Neuron (in vitro differentiated cells): ENCODE data around the gene CMIP.

ENCODE experiments used
- H2AFZ ChIP-seq: one replicate; pipeline ENCODE4 v1.6.1; 2013; ENCODE audit warnings: low read depth, mild to moderate bottlenecking, inconsistent platforms, low read length, moderate library complexity
- H3K27me3 ChIP-seq: one replicate; pipeline ENCODE4 v1.6.1; 2013; ENCODE audit warnings: low read length; ENCODE audit not compliant: insufficient read depth
- H3K36me3 ChIP-seq: one replicate; pipeline ENCODE4 v1.6.1; 2013; ENCODE audit warnings: low read length; ENCODE audit not compliant: insufficient read depth
- H3K4me1 ChIP-seq: one replicate; pipeline ENCODE4 v1.6.1; 2013; ENCODE audit warnings: low read length; ENCODE audit not compliant: insufficient read depth
- H3K4me3 ChIP-seq: 2 replicates; pipeline ENCODE4 v1.5.1; 2013; ENCODE audit warnings: mild to moderate bottlenecking, low read length, moderate library complexity
- H3K9me3 ChIP-seq: one replicate; pipeline ENCODE4 v1.6.1; 2013; ENCODE audit warnings: low read length

CMIP gene

DNA sequence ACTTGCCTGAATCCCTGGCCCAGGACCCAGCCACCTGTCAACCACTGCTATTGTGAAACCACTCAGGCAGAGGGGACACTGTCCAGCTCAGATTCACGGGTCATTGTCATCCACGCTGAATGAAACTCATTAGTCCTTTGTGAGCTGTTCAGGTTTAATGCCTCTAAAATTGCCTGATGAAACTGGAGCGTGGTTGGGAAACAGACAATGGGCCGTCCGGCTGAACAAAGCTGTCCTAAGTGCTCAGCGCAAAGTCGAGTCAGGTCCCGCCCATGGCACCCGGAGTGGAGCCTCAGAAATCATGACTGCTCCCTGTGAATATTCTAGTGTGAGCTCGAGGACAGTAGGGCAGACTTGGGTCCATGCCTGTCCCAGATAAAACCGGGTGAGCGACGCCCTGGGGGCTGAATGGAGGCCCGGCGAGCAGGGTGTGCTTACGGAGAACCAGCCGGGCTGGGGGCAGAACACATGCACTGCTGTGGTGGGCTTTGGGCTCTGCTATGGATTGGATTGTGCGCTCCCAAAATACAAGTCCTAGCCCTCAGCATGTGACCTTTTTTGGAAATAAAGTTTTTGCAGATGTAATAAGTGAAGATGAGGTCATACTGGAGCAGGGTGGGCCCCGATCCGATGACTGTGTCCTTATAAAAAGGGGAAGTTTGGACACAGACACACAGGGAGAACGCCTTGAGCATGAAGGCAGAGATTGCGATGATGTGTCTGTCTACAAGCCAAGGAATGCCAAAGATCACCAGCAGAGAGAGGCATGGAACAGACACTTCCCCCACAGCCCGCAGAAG lies 12.9 kb upstream of the CMIP start:
- H2AFZ ChIP-seq: peak overlapping the region; percentile 12
- H3K36me3 ChIP-seq: no peaks in the 10 kb centered on the region
- no peaks in the 10 kb centered on the region for H3K9me3 ChIP-seq
- H3K4me1 ChIP-seq: peaks cover 15% of the 10 kb centered on the region
- no peak overlapping the region for H3K4me3 ChIP-seq
- H3K27me3 ChIP-seq: no peaks in the 10 kb centered on the region

DNA sequence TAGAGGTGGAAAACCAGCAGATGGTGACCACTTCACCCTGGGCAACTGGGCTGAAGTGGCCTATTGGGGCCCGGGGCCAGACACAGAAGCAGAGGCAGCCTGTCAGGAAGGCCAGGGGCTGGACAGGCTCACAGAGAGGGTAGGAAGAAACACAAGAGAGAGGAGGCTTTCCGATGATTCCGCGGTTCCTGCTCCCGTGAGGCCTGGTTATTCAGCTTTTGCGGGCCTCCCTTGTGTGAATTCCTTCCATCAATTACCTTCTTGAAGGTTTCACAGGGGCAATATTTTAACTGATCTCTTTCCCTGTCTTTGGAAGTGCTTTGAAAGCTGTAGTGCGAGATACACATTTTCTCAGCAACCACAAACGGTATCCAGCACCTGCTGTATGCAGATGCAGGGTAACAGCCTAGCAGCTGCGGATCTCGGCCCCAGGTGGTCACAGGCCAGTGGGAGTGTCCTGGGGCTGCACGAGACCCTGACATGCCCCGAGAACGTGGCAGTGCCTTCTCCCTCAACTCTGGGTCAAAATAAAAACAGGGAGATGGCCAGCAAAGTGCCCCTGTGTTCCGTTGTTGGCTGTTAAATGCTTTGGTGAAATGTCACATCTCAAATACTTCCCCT lies 11.6 kb upstream of the CMIP start:
- Histone ChIP-seq H3K4me3 (no peak overlapping the region), H3K4me1 (peaks cover 15% of the 10 kb centered on the region), H2AFZ (peak overlapping the region; percentile 8)

DNA sequence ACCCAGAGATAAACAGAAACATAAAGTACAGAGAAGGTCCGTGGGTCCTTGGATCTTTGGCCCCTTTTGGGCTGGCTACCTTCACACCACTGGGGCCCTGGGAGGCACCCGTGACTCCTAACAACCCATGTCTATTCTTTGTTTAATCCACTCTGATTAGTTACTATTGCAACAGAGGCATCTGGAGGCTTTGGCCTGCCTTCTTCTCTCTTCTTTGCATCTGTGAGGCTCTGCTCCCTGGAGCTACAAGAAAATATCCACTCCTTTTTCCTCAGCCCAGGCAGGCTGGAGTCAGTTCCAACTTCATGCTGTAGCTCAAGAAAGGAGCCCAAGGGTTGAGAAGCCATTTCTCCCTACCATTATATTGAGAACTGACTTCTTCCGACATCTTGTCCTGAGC lies 9.5 kb upstream of the CMIP start:
- H2AFZ ChIP-seq: no peak overlapping the region
- H3K9me3 ChIP-seq: no peaks in the 10 kb centered on the region
- peaks cover 3% of the 10 kb centered on the region for H3K27me3 ChIP-seq
- H3K4me1 ChIP-seq: peaks cover 15% of the 10 kb centered on the region
- H3K4me3 ChIP-seq: no peak overlapping the region
- no peaks in the 10 kb centered on the region for H3K36me3 ChIP-seq

More for the DNA sequence above, 11.6 kb upstream of the CMIP start:
- Histone ChIP-seq H3K27me3 (no peaks in the 10 kb centered on the region), H3K36me3 (no peaks in the 10 kb centered on the region), H3K9me3 (no peaks in the 10 kb centered on the region)

DNA sequence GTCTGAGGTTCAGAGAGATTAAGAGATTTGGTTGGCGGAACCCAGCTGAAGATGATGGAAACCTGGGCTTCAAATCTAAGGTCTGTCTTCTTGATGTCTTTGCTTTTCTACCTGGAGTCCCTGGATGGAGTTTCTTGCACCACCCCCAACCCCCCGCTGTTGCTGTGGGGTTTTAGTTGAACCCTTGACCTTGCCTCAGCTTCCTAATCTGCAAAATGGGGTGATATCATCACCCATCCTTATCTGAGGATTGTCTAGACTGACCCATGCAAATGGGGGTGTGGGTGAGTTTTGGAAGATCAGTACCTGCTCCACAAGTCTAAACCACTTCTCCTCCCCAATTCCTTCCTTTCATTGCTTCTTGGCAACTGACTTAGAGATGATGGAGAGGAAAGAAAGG lies 9.0 kb upstream of the CMIP start:
- Histone ChIP-seq H2AFZ (no peak overlapping the region), H3K27me3 (peaks cover 3% of the 10 kb centered on the region), H3K36me3 (no peaks in the 10 kb centered on the region), H3K9me3 (no peaks in the 10 kb centered on the region), H3K4me3 (no peak overlapping the region), H3K4me1 (peaks cover 15% of the 10 kb centered on the region)

DNA sequence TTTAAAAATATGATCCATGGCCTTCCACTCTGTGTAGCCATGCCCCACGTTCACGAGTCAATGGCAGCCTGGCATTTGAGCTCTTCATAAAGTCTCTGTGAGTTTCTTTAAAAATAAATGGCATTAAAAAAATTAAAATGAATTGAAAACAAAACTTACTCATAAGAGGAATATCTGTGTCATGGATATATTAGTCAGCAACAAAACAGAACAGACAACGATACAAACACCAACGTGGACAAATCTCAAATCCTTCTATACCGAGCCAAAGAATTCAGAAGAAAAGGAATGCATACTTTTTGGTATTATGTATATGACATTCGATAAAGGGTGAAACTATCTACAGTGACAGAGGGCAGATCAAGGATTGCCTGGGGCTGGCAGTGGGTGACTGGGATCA lies 8.2 kb upstream of the CMIP start:
- Histone ChIP-seq H2AFZ (no peak overlapping the region), H3K36me3 (no peaks in the 10 kb centered on the region), H3K9me3 (no peaks in the 10 kb centered on the region), H3K27me3 (peaks cover 3% of the 10 kb centered on the region), H3K4me3 (no peak overlapping the region), H3K4me1 (peaks cover 11% of the 10 kb centered on the region)

DNA sequence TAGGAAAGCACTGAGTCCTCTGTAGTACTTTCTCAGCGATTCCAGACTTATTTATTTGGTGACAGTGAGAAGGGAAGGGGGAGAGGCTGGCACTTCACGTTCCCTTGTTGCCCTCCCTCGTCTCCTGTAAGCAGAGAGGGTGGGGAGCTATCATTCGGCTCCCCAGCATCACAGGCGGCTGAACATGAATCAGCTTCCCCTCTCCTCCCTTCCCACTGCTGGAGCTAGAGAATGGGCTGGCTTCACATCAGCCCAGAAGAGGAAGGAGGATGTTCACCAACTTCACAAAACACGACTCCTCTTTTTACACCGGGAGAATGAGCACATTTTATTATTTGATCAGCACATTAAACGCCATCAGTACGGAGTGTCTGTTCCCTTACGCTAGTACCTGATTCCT lies 6.7 kb upstream of the CMIP start:
- Histone ChIP-seq H3K27me3 (peaks cover 3% of the 10 kb centered on the region), H3K4me1 (peaks cover 3% of the 10 kb centered on the region), H2AFZ (no peak overlapping the region), H3K9me3 (no peaks in the 10 kb centered on the region), H3K36me3 (no peaks in the 10 kb centered on the region), H3K4me3 (no peak overlapping the region)

DNA sequence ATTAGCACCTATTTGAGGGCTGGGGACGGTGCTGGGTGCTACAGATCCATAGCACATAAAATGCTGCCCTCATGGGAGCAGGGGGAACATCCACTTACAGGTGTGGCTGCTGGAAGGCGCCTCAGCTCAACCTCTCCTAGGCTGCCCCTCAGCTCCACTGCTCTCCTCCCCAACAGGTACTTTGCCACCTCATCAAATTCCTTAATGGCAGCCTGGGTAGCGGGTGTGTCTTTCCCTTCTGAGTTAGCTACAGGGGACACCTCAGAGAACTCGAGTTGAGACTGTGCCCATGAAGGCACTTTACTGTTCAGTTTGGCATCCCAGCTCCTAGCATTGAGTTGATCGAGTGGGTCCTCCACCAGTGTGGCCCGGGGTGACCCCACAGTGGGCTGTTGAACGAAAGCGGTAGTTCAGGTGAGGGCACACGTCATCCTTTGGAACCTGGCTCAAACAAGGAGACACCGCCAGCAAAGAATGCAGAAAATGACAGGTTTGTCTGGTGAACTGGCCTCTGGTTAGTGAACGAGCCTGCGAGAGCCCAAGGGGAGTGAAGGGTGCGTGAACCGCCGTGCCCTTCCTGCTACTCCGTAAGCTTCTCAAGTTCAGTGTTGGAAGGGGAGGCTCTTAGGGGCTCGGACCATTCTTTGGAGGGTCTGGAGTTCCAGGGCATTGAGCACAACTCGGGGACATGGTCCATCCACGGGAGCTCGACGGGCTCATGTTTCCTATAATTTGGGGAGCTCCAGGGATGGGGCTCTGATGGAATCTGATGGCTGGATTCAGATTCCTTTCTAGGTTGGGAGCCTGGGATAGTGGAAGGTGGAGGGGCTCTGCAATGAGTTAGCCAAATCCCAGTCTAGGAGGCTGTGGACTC lies 3.5 kb upstream of the CMIP start:
- Histone ChIP-seq H2AFZ (no peak overlapping the region), H3K4me3 (no peak overlapping the region), H3K27me3 (peaks cover 3% of the 10 kb centered on the region), H3K36me3 (no peaks in the 10 kb centered on the region), H3K4me1 (peaks cover 2% of the 10 kb centered on the region), H3K9me3 (no peaks in the 10 kb centered on the region)

DNA sequence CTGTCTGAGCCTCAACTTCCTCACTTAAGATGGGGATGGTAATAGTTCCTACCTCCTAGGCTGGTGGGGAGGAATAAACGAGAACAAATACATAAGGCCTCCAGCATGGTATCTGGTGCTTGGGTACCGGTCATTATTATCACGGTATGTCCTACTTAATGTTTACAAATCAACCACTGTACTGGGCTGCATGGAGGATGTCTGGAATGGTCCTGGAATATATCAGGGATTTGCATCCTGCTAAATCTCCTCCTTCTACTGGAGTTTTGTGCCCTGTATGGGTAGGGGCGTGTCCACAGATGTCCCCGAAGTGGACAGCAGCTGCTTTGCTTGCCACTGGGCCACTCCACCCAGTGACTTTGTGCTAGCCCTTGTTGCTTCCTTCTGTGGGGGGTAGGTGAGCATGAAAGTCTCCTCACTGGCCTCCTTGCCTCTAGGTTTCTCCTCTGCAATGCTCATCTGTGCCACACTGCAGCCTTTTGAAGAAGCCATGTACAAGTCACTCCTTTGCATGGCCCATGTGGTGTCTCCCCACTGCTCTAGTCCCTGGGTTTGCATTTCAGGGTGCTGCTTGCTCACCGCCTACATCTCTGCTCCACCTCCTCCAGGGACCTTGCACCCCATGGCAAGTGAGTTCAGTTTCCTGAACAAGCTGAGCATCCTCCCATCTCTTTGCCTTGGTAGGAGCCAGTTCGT lies 2.2 kb upstream of the CMIP start:
- Histone ChIP-seq H3K9me3 (no peaks in the 10 kb centered on the region), H3K4me1 (peaks cover 15% of the 10 kb centered on the region), H3K36me3 (no peaks in the 10 kb centered on the region), H3K4me3 (no peak overlapping the region), H2AFZ (no peak overlapping the region), H3K27me3 (peaks cover 3% of the 10 kb centered on the region)

DNA sequence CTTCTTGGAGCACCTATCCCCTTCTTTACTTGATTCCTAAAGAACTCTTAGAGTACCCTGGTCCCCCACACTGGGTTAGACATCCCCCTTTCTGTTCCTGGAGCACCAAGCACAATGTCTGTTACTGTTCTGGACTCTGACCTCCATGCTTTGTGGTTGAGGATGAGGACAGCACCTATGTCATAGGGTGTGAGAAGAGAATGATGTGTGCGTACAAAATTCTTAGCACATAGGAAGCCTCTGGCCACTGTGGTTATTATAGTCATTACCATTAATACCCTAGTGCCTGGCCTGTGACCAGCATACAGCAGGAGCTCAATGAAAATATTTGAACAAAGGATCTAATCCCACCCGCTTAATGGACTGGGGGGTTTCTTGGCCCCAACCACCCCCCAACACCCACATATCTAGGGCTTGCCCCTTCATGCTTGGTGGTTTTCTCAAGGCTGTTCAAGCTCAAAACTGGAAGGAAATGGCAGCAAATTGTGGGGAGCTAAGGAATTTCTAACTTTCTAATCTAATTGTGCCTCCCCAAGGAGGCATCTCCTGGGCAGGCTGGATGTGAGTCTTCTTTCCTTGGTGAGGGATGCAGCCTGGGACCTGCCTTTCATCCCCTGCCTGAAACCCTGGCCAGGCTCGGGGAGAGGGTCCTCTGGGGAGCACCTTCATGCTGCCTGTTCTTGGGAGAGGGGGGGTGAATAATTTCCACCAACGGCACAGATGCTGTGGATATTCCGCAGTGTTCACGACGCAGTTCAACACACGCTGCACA lies 1.5 kb upstream of the CMIP start:
- Histone ChIP-seq H3K4me3 (no peak overlapping the region), H3K4me1 (peaks cover 22% of the 10 kb centered on the region), H3K27me3 (peaks cover 3% of the 10 kb centered on the region), H3K9me3 (no peaks in the 10 kb centered on the region), H3K36me3 (no peaks in the 10 kb centered on the region), H2AFZ (no peak overlapping the region)

DNA sequence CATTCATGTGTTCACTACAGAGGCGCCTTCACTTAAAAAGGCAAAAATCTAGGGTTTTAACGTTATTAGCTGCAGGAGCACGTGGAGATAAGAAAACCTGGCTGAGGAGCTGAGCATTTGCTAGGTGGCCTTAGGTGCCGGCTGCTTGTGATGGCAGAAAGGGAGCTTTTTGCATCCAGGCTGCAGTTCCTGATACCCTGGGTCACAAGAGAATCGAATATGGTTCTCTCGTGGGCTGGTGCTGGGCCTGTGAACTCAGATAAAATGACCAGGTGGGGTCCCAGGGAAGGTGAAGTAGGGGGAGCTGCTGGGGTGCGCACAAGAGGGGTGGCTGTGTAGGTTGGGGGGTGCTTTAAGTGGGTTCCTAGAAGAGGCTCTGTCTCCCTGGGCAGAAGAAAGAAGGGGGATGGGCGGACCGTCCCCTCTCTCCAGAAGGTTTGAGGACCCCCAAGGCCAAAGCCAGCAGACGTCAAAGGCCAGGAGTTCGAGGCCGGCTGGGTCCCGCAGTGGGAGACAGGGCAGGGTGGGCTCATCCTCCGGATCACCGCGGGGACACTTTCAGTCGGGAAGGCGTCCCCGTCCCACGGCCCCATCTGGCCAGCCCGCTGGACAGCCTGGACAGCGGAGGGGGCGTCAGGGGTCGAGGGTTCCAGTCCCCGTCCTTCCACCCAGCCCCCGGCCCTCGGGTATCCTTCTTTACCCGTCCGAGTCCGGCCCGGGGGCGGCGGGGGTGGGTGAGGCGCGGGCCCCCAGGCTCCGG lies 740 bp upstream of the CMIP start:
- peaks cover 3% of the 10 kb centered on the region for H3K27me3 ChIP-seq
- peak overlapping the region; percentile 56 for H2AFZ ChIP-seq
- H3K9me3 ChIP-seq: no peaks in the 10 kb centered on the region
- peaks cover 30% of the 10 kb centered on the region for H3K4me1 ChIP-seq
- no peaks in the 10 kb centered on the region for H3K36me3 ChIP-seq
- peak overlapping the region; percentile 40 for H3K4me3 ChIP-seq

DNA sequence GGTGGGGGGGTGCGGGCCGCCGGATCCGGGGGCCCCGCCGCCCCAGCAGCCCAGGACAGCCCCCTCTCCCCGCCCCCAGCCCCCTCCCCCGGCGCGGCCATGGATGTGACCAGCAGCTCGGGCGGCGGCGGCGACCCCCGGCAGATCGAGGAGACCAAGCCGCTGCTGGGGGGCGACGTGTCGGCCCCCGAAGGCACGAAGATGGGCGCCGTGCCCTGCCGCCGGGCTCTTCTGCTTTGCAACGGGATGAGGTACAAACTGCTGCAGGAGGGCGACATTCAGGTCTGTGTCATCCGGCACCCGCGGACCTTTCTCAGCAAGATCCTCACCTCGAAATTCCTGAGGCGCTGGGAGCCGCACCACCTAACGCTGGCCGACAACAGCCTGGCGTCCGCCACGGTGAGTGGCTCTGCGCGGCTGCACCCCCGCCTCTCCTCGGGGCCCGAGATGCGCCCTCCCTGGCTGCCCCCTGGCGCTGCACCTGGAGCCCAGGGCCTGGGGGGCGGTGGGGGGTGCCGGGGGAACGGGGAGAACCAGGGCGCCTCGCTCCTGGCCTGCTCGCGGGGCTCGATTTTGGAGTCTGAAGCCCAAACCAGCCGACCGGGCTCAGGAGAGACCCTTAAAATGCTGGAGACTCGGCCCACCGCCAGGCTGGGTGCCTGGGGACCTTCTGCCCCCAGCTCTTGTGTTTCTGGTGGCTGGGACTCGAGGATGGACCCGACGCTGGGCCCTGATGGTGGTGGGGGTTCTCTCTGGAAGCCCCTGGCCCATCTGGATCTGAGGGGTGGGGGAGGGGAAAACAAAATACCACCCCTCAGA lies 744 bp downstream of the CMIP start:
- Histone ChIP-seq H3K9me3 (no peaks in the 10 kb centered on the region), H3K27me3 (no peaks in the 10 kb centered on the region), H3K4me3 (peak overlapping the region; percentile 89), H2AFZ (peak overlapping the region; percentile 6), H3K36me3 (no peaks in the 10 kb centered on the region), H3K4me1 (peaks cover 30% of the 10 kb centered on the region)
